ENCODE measurements around the gene SP1. TPM values are rescaled to one million over a fixed set of nuclear protein-coding genes. Genes with fewer than 3 reads are reported as not detected.

SP1 gene
- total RNA-seq, 1 experiment from 2014 or later = 76.8 TPM

DNA sequence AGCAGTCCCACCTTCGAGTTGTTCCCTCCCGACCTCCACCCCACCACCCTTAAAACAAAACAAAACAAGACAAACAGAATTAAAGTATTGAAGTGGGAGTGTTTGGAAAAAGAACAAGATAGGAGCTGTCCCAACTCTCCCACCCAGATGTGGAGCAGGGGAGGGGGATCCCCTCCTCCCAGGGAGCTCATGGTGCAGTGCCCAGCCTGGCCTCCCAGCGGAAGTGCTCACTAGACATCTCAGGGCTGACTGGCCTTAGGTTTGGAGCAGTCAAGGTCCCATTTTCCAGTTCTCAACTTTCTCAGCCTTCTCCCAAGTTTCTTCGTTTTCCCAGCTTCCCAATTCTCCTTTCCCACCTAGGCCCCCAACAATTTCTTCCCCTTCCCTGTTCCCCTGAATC is 46.7 kb upstream of the SP1 start:
- Histone ChIP-seq H4K91ac (ENCODE audit: insufficient read length, low read depth, low read length) (no peak overlapping the region), H3K23ac (ENCODE audit: insufficient read length, low read depth, low read length) (no peak overlapping the region), H3K23me2 (ENCODE audit: insufficient read length, low read depth, low read length, poor library complexity, severe bottlenecking) (no peaks in the 10 kb centered on the region), H2BK120ac (ENCODE audit: low read depth, low read length, poor library complexity, severe bottlenecking) (no peak overlapping the region), H3K27me3 (ENCODE audit: insufficient read depth, low read length) (peaks cover 5% of the 10 kb centered on the region), H3K18ac (ENCODE audit: insufficient read length, low read depth, low read length) (no peak overlapping the region), H2BK15ac (ENCODE audit: low read depth, low read length) (no peak overlapping the region), H3K9me3 (ENCODE audit: control insufficient read depth, low read depth, low read length) (no peaks in the 10 kb centered on the region), H2BK20ac (ENCODE audit: low read depth, low read length, poor library complexity, severe bottlenecking) (no peak overlapping the region), H3K4me1 (ENCODE audit: insufficient read depth, low read length) (no peaks in the 10 kb centered on the region; the same call in 1 of the 2 replicates), H4K5ac (ENCODE audit: insufficient read length, low read depth, low read length) (no peak overlapping the region), H3K4ac (ENCODE audit: low read depth, low read length) (no peak overlapping the region), H2BK5ac (ENCODE audit: insufficient read length, low read length) (no peak overlapping the region), H2AFZ (ENCODE audit: low read length) (no peak overlapping the region), H3K9ac (ENCODE audit: extremely low read depth, insufficient read length, low read length) (no peak overlapping the region), H3T11ph (ENCODE audit: low read length) (no peak overlapping the region), H2AK5ac (ENCODE audit: insufficient read length, low read length) (no peak overlapping the region), H3K56ac (ENCODE audit: insufficient read length, low read depth, low read length) (no peak overlapping the region), H2BK12ac (ENCODE audit: insufficient read length, low read depth, low read length) (no peak overlapping the region), H3K79me2 (ENCODE audit: insufficient read depth, low read length) (no peaks in the 10 kb centered on the region), H4K20me1 (ENCODE audit: control insufficient read depth, insufficient read depth, insufficient read length) (no peaks in the 10 kb centered on the region), H4K8ac (replicated peaks; ENCODE audit: insufficient read length, low read depth, low read length) (no peak overlapping the region), H3K14ac (ENCODE audit: insufficient read depth, low read length) (no peak overlapping the region), H3K79me1 (ENCODE audit: insufficient read depth, low read depth, low read length, poor library complexity, severe bottlenecking) (no peaks in the 10 kb centered on the region), H3K4me2 (ENCODE audit: insufficient read depth, insufficient read length, low read length) (no peak overlapping the region), H3K27ac (ENCODE audit: insufficient read length, low read depth, low read length) (no peak overlapping the region)
- no CpG with 5 or more reads among the region's 4 CpGs for WGBS (ENCODE audit: extremely low coverage, insufficient read length, low lambda C conversion rate)
- DNase-seq = no peak
- no peak overlapping the region for H3K4me3 Mint-ChIP-seq
- H3K27ac Mint-ChIP-seq = no peak overlapping the region; a peak in 1 of 7 replicates
- H3K9me3 Mint-ChIP-seq = no peaks in the 10 kb centered on the region
- TF ChIP-seq, protein P1, sequence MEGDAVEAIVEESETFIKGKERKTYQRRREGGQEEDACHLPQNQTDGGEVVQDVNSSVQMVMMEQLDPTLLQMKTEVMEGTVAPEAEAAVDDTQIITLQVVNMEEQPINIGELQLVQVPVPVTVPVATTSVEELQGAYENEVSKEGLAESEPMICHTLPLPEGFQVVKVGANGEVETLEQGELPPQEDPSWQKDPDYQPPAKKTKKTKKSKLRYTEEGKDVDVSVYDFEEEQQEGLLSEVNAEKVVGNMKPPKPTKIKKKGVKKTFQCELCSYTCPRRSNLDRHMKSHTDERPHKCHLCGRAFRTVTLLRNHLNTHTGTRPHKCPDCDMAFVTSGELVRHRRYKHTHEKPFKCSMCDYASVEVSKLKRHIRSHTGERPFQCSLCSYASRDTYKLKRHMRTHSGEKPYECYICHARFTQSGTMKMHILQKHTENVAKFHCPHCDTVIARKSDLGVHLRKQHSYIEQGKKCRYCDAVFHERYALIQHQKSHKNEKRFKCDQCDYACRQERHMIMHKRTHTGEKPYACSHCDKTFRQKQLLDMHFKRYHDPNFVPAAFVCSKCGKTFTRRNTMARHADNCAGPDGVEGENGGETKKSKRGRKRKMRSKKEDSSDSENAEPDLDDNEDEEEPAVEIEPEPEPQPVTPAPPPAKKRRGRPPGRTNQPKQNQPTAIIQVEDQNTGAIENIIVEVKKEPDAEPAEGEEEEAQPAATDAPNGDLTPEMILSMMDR (conservative IDR thresholded peaks at IDR 0.05) = no peak
- H3K27me3 Mint-ChIP-seq (ENCODE audit: low read depth) = peaks cover 77% of the 10 kb centered on the region
- peaks cover 15 to 25% of the 10 kb centered on the region in 2 experiments for H3K4me1 Mint-ChIP-seq
- H3K36me3 Mint-ChIP-seq (ENCODE audit: insufficient read depth in 1 of 3, low read depth in 3 of 3) = no peaks in the 10 kb centered on the region

Measured in H9 (cell line).